HepG2 (cell line): ENCODE data around the gene PIP4K2B. TPM values are rescaled to one million over a fixed set of nuclear protein-coding genes. Genes with fewer than 3 reads are reported as not detected.

Experiments used
- ATF1 ChIP-seq: IDR thresholded peaks from 2 replicates; pipeline ENCODE4 v1.6.1; 2016; ENCODE audit warnings: mild to moderate bottlenecking, control low read depth
- KDM1A ChIP-seq: IDR thresholded peaks from 2 replicates; pipeline ENCODE4 v1.6.1; 2016; ENCODE audit warnings: missing compliant biosample characterization
- KDM2A ChIP-seq: sonication (generic); formaldehyde crosslinking; IDR thresholded peaks from 2 replicates; pipeline ENCODE4 v1.4.0; 2020; ENCODE audit warnings: low read depth, missing genetic modification reagents, borderline replicate concordance
- MATR3 ChIP-seq: sonication (generic); formaldehyde crosslinking; IDR thresholded peaks from 2 replicates; pipeline ENCODE4 v1.4.0; 2020; ENCODE audit warnings: missing genetic modification reagents
- NFKB2 ChIP-seq: sonication (generic); formaldehyde crosslinking; IDR thresholded peaks from 2 replicates; pipeline ENCODE4 v1.4.0; 2020; ENCODE audit warnings: missing genetic modification reagents, borderline replicate concordance
- NFYC ChIP-seq: IDR thresholded peaks from 2 replicates; pipeline ENCODE4 v1.6.1; 2016; ENCODE audit warnings: missing genetic modification reagents, missing compliant biosample characterization
- NR2F6 ChIP-seq, 2 experiments: IDR thresholded peaks; 2 replicates each; pipeline ENCODE4 v1.6.1; 2016; ENCODE audit warnings: antibody characterized with exemption in 1 of 2, mild to moderate bottlenecking in 1 of 2
- RELA ChIP-seq: sonication (generic); formaldehyde crosslinking; IDR thresholded peaks from 2 replicates; pipeline ENCODE4 v1.4.0; 2020; ENCODE audit warnings: missing genetic modification reagents
- SMAD3 ChIP-seq: sonication (generic); formaldehyde crosslinking; IDR thresholded peaks from 2 replicates; pipeline ENCODE4 v1.4.0; 2020; ENCODE audit warnings: missing genetic modification reagents
- SP2 ChIP-seq: sonication (generic); formaldehyde crosslinking; IDR thresholded peaks from 2 replicates; pipeline ENCODE4 v1.5.1; 2020; ENCODE audit warnings: mild to moderate bottlenecking, missing genetic modification reagents
- ZBTB1 ChIP-seq: sonication (generic); formaldehyde crosslinking; IDR thresholded peaks from 2 replicates; pipeline ENCODE4 v1.4.0; 2020; ENCODE audit warnings: missing genetic modification reagents, borderline replicate concordance
- ZNF33A ChIP-seq: sonication (generic); formaldehyde crosslinking; IDR thresholded peaks from 2 replicates; pipeline ENCODE4 v1.5.1; 2020; ENCODE audit warnings: missing genetic modification reagents, mild to moderate bottlenecking, moderate library complexity, borderline replicate concordance
- ZNF343 ChIP-seq: sonication (generic); formaldehyde crosslinking; IDR thresholded peaks from 2 replicates; pipeline ENCODE4 v1.4.0; 2020; ENCODE audit warnings: mild to moderate bottlenecking, missing genetic modification reagents
- ZNF446 ChIP-seq: sonication (generic); formaldehyde crosslinking; IDR thresholded peaks from 2 replicates; pipeline ENCODE4 v1.5.0; 2020; ENCODE audit warnings: mild to moderate bottlenecking, missing genetic modification reagents
- ZNF557 ChIP-seq: sonication (generic); formaldehyde crosslinking; IDR thresholded peaks from 2 replicates; pipeline ENCODE4 v1.4.0; 2020; ENCODE audit warnings: missing genetic modification reagents
- ZNF562 ChIP-seq: sonication (generic); formaldehyde crosslinking; IDR thresholded peaks from 2 replicates; pipeline ENCODE4 v1.8.0; 2022; ENCODE audit warnings: missing genetic modification reagents, borderline replicate concordance
- ZNF605 ChIP-seq: sonication (generic); formaldehyde crosslinking; IDR thresholded peaks from 2 replicates; pipeline ENCODE4 v1.8.0; 2022; ENCODE audit warnings: mild to moderate bottlenecking, missing genetic modification reagents
- ZNF768 ChIP-seq: sonication (generic); formaldehyde crosslinking; IDR thresholded peaks from 2 replicates; pipeline ENCODE4 v1.4.0; 2020; ENCODE audit warnings: missing genetic modification reagents
- ZNF781 ChIP-seq: sonication (generic); formaldehyde crosslinking; IDR thresholded peaks from 2 replicates; pipeline ENCODE4 v1.5.1; 2020; ENCODE audit warnings: borderline replicate concordance, mild to moderate bottlenecking, missing genetic modification reagents; ENCODE audit errors: not compliant biosample characterization
- polyA plus RNA-seq, 8 experiments: library from polyadenylated mRNA; depleted of rRNA in 3 of 8; stranded (reverse) in 7 of 8; unstranded in 1 of 8; fragments of >200 nt; fragmentation: Illumina TruSeq in 4 of 8; extraction: Trizol in 4 of 8; gene quantifications; 2 replicates each; pipeline versions ENCODE4 v1.2.1 to v1.2.3, GENCODE V29; 2011 to 2016; ENCODE audit warnings: low read depth in 4 of 8, missing spikeins in 1 of 8, mixed read lengths in 1 of 8; ENCODE audit not compliant: insufficient read depth in 1 of 8
- total RNA-seq, 5 experiments: library from RNA; depleted of rRNA; stranded (reverse); fragments of >200 nt; fragmentation: Illumina TruSeq; extraction: Trizol; gene quantifications; 2 replicates each; pipeline ENCODE4 v1.2.3, GENCODE V29; 2016; ENCODE audit warnings: low read depth in 1 of 5
- TF ChIP-seq, protein P1 (sequence below): sonication (generic); formaldehyde crosslinking; IDR thresholded peaks from 2 replicates; pipeline ENCODE4 v1.5.0; 2020; ENCODE audit warnings: missing genetic modification reagents
- TF ChIP-seq, protein P2 (sequence below): sonication (generic); formaldehyde crosslinking; conservative IDR thresholded peaks from 2 replicates; pipeline ENCODE4 v1.8.0; 2022; ENCODE audit warnings: low read depth, missing genetic modification reagents
- TF ChIP-seq, protein P3 (sequence below): sonication (generic); formaldehyde crosslinking; IDR thresholded peaks from 2 replicates; pipeline ENCODE4 v1.8.1; 2023; ENCODE audit warnings: missing genetic modification reagents, inconsistent platforms, borderline replicate concordance
- TF ChIP-seq, protein P4 (sequence below): conservative IDR thresholded peaks from 2 replicates; pipeline ENCODE4 v1.6.1; 2018; ENCODE audit warnings: missing genetic modification reagents

PIP4K2B gene
- total and polyA plus RNA-seq, 2 of the 13 experiments (the other 11 are each of a cell fraction or from before 2014, with no cell fraction given) = 20.4 to 54.0 TPM

DNA sequence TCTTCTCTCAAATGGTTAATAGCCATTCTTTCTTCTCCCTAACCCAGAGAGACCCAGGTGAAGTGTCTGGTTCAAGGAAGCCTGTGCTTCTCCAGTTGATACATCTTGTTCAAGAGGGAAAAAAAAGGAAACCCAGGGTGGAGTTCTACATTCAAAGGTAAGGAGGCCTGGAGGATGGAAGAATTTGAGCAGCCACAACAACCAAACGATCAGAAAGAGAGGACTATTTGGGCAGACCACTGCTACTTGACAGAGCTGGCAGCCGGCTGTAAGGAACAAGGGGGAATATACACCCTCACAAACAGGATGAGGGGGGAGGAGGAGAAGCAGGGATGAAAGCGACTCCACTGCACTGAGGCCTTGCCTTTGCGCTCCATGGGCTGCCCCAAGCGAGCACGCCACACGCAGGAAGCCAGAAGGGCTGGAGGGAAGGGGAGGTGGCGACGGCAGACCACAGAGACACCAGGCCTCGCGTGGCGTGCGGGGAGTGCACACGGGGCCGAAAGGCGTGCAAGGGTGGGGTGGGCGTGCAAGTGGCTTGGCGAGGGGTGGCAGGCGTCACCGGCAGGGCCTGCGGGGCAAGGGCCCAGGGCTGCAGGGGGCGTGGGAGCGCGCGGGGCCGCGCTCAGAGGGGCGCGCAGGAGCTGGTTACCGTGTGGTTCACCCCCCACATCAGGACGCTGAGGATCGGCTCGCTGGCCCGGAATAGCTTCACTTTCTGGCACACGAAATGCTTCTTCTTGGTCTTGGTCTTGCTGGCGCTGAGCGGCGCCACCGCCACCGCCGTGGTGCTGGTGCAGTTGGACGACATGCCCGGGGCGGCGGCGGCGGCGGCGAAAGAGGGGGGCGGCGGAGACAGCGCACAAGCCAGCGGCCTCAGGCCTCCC is 499 bp downstream of the PIP4K2B start (continued):
- TF ChIP-seq ZNF768 (CRISPR knock-in tag) (peak; percentile 84; the same call in 1 of the 2 replicates), ATF1 (CRISPR knock-in tag) (no peak), SMAD3 (CRISPR knock-in tag) (no peak), ZBTB1 (CRISPR knock-in tag) (peak; percentile 42; the same call in 1 of the 2 replicates), ZNF605 (CRISPR knock-in tag) (0 out of 2 replicates have a peak, but pooled peaks have one; percentile 35), ZNF562 (CRISPR knock-in tag) (no peak), NFKB2 (CRISPR knock-in tag) (peak; percentile 72), NFYC (CRISPR knock-in tag) (no peak), ZNF557 (CRISPR knock-in tag) (no peak), ZNF33A (CRISPR knock-in tag) (no peak), ZNF446 (CRISPR knock-in tag) (peak; percentile 68), KDM1A (CRISPR knock-in tag) (no peak), KDM2A (peak; percentile 82), RELA (CRISPR knock-in tag) (no peak), ZNF781 (CRISPR knock-in tag) (no peak), ZNF343 (CRISPR knock-in tag) (no peak; the same call in 1 of the 2 replicates), MATR3 (CRISPR knock-in tag) (no peak), SP2 (CRISPR knock-in tag) (peak; percentile 46; the same call in 1 of the 2 replicates), NR2F6 (IDR thresholded peaks at IDR 0.05) (no peak), NR2F6 (CRISPR knock-in tag; IDR thresholded peaks at IDR 0.05) (peak; percentile 30; the same call in 1 of the 2 replicates)
- TF ChIP-seq, protein P1, sequence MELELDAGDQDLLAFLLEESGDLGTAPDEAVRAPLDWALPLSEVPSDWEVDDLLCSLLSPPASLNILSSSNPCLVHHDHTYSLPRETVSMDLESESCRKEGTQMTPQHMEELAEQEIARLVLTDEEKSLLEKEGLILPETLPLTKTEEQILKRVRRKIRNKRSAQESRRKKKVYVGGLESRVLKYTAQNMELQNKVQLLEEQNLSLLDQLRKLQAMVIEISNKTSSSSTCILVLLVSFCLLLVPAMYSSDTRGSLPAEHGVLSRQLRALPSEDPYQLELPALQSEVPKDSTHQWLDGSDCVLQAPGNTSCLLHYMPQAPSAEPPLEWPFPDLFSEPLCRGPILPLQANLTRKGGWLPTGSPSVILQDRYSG (CRISPR knock-in tag) = no peak
- TF ChIP-seq, protein P2, sequence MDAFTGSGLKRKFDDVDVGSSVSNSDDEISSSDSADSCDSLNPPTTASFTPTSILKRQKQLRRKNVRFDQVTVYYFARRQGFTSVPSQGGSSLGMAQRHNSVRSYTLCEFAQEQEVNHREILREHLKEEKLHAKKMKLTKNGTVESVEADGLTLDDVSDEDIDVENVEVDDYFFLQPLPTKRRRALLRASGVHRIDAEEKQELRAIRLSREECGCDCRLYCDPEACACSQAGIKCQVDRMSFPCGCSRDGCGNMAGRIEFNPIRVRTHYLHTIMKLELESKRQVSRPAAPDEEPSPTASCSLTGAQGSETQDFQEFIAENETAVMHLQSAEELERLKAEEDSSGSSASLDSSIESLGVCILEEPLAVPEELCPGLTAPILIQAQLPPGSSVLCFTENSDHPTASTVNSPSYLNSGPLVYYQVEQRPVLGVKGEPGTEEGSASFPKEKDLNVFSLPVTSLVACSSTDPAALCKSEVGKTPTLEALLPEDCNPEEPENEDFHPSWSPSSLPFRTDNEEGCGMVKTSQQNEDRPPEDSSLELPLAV = no peak; the same call in 1 of the 2 replicates
- TF ChIP-seq, protein P3, sequence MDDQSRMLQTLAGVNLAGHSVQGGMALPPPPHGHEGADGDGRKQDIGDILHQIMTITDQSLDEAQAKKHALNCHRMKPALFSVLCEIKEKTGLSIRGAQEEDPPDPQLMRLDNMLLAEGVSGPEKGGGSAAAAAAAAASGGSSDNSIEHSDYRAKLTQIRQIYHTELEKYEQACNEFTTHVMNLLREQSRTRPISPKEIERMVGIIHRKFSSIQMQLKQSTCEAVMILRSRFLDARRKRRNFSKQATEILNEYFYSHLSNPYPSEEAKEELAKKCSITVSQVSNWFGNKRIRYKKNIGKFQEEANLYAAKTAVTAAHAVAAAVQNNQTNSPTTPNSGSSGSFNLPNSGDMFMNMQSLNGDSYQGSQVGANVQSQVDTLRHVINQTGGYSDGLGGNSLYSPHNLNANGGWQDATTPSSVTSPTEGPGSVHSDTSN = no peak
- TF ChIP-seq, protein P4, sequence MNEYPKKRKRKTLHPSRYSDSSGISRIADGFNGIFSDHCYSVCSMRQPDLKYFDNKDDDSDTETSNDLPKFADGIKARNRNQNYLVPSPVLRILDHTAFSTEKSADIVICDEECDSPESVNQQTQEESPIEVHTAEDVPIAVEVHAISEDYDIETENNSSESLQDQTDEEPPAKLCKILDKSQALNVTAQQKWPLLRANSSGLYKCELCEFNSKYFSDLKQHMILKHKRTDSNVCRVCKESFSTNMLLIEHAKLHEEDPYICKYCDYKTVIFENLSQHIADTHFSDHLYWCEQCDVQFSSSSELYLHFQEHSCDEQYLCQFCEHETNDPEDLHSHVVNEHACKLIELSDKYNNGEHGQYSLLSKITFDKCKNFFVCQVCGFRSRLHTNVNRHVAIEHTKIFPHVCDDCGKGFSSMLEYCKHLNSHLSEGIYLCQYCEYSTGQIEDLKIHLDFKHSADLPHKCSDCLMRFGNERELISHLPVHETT (CRISPR knock-in tag) = no peak
